HG03108 (cell line): ENCODE results near the gene COL5A3.

Experiments used
- ATAC-seq: cut with Tn5 transposase; IDR thresholded peaks from one replicate; pipeline ENCODE4 v1.9.1; 2021; ENCODE audit warnings: moderate library complexity; ENCODE audit not compliant: unreplicated experiment

The COL5A3 gene

DNA sequence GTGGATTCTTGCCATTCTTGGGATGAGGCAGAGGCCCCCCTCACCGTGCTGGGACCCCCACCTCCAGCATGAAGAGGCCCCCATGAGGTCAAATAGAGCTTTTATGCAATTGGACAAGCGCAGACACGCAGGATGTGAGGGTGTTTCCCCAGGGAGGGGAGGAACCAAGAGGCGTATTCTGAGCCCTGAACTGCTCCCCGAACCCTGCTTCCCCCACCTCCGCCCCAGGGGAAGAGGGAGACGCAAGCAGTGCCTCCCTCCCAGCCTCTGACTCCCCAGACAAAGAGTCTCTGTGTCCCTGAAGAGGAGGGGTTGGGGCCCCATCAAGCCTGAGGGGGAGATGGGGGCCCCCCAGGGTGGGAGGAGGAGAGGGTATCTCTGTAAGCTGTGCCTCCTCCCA lies 1.7 kb upstream of the COL5A3 start:
- no peak for ATAC-seq

DNA sequence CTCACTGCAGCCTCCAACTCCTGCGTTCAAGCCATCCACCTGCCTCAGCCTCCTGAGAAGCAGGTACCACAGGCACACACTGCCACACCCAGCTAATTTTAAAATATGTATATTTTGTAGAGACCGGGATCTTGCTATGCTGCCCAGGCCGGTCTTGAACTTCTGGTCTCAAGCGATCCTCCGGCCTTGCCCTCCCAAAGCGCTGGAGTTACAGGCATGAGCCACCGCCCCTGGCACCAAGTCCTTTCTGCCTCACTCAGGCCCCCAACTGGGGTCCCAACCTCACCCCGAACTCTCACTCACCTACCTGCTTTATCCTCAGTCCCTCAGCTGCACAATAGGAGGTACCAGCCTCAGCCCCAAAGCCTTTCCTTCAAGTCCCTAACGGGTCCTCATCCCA lies 635 bp upstream of the COL5A3 start:
- ATAC-seq = no peak

DNA sequence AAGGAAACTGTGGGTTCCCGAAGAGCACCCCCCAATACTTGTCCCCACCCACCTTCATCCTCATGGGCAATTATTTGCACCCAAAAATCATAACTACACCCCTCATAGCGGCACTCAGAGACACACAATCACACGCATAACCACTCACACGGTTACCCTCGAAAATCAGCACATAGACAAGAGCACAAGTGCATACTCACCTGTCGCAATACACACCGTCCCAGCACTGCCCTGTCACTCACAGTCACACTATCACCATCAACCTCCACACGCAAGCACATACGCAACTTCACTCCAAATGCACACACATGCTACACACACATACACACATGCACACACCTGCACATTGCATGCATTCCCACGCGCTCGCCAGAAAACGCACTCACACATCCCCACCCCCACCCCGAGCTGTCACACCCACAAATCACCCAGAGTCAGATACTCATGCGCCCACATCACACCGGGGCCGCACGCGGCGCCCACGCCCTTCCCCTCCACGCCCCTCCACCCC lies 535 bp downstream of the COL5A3 start:
- no peak for ATAC-seq

DNA sequence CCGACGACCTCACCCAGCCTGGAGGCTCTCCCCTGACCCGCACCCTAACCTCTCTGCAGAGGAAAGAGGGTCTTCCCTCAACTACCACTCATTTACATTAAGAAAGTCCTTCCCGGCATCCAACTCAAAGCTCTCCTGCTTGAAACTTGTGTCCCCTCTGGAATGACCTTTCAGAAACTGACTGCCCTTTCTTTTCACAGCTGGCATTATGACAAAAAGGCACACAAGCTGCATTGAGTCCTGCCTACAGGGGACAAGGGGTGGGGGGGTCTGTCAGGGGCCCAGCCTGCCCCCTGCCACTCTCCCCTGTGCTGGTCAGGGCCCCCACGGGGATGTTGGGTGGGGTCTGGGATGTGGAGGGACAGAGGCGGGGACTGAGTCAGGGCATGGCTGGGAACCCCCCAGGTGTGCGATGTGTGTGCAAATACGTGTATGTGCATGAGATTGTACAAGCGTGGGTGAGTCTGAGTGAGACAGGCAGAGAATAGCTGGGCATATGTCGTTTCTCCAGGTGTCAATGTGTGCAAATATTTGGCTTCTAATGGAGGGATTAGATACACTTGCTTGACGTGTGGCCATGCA lies 2.0 kb downstream of the COL5A3 start:
- no peak for ATAC-seq

DNA sequence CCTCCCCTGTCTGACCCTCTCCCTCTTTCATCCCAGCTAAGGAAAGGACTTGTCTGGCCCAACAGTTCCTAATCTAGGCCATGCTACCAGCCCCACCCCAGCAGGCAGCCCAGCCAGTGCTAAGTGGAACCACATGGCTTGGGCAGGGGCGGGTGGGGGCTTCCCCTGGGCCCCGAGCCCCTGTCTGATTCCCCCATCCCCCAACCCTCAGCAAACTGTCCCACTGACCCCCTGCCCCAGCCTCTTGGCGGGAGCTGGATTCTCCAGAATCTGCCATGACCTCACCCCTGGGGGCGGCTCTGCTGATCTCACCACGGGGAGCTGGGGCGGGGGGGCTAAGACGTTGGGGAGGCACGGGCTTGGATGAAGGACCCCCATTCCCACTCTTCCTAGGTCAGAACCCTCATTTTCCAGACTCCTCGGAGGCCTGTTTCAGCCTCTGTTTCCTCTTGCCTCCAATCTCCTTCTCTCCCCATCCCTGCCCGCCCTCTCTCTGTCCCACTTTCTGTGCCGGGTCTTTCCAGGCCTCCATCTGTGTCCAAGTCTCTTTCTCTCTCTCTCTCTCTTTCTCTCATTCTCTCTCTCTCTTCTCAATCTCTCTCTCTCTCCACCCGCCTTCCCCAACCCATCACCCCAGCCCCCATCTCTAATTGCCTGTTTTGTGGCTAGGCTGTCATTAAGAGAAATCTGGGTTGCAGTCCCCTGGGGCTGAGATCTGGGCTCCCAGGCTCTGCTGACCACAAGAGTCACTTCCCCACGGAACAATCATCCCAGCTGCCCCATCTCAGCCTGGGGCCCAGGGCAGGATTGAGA lies 2.7 kb downstream of the COL5A3 start:
- no peak for ATAC-seq

DNA sequence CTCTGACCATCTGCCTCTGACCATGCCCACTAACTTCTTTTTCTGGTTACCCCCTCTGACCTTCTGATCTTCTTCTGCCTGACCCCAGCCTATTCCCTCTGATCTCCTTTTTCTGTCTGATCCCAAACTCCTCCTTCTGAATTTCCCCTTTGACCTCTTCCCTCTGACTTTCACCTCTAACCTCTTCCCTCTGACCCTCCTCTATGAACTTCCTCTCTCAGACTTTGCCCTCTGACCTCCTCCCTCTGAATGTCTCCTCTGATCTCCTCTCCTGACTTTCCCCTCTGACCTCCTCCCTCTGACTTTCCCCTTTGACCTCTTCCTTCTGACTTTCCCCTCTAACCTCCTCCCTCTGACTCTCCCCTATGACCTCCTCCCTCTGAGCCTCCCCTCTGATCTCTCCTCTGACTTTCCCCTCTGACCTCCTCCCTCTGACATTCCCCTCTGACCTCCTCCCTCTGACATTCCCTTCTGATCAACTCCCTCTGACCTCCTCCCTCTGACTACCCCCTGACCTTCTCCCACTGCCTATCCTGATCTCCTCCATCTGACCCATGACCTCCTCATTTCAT lies 3.5 kb downstream of the COL5A3 start:
- no peak for ATAC-seq

DNA sequence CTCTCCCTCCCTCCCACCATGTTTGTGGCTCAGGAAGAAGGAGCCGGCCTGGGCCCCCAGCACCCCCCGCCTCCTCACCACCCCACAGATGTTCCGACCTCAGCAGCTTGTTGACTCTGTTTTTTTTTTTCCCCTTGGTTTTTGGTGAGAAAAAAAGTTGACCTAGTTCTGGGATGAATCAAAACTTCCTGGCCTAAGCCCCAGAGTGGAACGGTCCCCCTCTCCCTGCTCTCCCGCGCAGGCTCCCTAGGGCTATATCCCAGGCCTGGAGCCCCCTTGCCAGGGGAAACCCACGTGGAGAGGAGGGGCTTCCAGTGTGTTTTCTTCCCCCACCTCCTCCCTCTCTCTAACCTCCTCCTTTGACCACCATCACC lies 4.0 kb downstream of the COL5A3 start:
- ATAC-seq = no peak

DNA sequence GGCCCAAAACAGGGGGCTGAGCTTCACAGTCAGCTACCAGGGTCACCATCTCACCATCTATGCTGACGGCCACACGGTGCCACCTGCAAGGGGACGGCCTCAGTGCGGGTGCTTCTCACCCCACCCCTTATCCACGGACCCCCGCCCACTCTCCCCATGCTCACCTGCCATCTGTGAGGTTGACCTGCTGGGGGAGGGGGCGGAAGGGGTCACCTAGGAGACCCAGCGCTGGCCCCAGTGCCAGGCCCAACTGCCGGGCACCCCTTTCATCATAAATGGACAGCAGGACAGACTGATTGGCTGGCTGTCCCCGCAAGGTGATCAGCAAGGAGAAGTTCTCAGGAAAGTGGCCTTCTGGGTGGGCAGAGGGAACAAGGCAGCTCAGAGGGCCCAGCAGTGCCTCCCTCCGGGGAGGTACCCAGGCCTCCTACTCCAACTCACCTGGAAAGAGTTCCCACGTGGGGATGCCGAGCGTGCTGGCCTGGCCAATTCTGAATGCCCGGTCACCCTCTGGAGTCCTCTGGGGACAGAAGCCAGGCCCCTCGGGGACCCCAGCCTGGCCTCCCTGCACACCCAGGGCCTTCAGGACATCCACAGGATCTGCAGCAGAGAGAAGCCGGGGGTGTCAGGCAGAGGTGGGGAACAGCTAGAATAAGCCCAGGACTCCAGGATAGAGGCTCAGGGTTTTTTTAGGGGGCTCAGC lies 4.5 kb downstream of the COL5A3 start:
- ATAC-seq = no peak

DNA sequence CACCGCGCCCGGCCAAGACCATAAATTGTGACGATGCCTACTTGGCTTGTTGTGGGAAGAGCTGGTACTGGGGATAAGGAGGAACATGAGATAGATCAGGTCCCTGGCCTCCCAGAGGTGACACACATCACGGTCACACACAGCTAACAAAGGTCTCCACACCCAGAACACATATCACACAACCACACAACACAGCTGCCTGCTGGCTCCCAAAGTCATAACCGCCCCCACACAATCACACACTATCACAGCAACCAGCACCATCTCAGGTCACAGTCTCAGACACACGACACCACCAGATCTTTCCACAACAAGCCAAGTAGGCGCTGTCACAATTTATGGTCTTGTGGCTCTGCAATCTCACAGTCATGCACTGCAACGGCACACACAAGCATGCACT lies 5.7 kb downstream of the COL5A3 start:
- no peak for ATAC-seq

DNA sequence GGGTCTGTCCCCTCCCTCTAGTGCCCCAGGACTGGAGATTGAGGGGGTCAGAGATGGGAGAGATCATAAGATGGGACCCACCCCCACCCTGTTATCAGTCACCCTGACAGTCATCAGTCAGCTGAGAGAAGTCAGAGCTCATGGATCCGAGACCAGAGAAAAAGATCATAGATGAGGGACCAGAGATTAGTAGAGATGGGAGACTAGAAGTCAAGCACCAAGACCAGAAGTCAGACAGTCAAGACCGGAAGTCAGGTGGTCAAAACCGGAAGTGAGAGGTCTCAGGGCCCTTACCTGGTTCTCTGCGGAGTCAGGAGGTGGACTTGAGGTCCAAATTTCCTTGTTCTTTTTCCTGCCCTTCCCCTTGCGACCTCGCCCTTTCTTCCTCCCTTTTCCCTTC lies 7.0 kb downstream of the COL5A3 start:
- ATAC-seq = no peak

DNA sequence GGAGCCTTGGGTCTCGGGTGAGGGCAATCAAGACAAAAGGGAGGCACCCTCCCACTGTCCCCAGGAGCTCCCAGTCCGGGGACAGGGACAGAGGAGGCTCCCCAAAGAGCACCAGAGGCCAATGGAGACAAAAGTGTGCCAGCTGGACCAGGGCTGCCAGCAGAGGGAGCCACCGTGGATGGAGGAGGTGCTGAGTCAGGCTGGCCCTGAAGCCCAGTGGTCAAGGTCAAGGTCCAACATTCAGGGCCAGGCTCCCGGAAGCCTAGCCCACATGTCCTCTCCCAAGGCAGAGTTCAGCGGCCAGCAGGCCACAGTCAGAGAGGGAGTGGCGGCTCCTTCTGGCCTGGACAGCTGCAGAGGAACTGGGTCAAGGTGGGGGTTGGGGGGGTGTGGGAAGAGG lies 8.4 kb downstream of the COL5A3 start:
- no peak for ATAC-seq

DNA sequence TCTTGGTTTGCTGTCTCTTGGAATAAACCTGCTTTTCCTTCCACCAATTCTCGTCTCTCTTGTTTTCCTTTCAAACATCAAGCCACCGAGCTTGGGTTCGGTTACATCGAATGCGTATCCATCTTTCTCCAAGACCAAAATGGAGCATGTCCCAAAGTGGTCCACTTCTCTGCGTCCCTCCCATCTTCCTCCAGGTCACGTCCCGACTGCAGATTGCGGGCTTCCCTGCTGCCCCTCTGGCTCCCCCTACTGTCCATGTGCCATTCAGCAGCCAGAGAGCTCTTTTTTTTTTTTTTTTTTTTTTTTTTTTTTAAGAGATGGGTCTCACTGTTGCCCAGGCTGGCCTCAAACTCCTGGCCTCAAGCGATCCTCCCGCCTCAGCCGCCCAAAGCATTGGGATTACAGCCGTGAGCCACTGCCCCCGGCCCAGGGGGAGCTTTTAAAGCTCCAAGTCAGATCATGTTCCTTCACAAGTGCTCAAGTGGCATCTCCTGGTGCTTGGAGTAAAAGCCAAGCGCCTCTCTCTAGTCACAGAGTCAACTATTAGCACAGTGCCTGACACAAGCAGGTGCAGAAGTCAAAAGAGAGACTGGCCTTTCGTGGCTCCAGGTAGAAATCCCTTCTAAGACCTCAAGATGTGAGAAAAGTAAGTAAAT lies 10.0 kb downstream of the COL5A3 start:
- ATAC-seq = no peak

DNA sequence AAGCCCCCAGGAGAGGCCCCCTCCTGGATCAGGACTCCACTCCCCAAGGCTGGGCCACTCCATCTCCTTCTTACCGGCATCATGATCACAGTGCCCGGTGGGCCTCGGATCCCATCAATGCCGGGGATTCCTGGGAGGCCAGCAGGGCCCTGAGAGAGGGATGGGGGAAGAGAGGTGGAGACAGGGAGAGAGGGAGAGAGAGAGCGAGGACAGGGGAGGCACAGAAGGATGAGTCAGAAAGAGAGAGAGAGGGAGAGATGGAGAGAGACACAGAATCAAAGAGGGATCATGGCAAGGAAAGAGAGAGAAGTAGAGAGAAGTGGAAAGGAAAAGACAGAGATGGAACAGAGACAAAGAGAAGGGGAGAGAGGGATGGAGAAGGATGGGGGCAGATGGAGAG lies 13.8 kb downstream of the COL5A3 start:
- no peak for ATAC-seq

DNA sequence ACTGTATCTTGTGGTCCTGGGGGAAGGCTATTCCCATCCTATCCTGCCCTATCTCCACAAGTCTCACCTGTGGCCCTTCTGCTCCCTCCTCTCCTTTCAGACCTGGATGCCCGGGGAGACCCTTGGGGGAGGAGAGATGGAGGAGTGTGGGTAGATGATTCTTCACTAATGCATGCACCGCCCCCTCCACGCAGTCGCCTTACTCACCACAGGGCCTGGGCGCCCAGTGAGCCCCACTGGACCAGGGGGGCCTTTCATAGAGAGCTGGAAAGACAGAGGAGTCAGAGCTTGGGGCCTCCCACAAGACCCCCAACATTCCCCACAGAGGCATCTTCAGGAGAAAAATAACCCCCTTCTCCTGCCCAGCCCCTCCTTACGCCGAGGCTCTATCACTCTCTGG lies 14.3 kb downstream of the COL5A3 start:
- ATAC-seq = no peak

DNA sequence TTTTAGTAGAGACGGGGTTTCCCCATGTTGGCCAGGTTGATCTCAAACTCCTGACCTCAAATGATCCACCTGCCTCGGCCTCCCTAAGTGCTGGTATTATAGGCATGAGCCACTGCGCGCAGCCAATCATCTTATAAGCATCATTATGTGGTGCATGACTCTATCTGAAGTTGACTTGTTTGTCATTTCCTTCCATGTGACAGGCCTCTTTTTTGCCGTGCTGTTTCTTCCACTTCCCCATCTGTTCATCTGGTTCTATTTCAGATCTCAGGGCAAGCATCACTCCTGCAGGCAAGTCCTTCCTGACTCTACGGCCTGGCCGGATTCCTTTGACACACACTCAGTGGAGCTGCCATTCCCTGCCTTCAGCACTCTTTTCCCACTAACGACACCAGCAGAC lies 15.2 kb downstream of the COL5A3 start:
- no peak for ATAC-seq

DNA sequence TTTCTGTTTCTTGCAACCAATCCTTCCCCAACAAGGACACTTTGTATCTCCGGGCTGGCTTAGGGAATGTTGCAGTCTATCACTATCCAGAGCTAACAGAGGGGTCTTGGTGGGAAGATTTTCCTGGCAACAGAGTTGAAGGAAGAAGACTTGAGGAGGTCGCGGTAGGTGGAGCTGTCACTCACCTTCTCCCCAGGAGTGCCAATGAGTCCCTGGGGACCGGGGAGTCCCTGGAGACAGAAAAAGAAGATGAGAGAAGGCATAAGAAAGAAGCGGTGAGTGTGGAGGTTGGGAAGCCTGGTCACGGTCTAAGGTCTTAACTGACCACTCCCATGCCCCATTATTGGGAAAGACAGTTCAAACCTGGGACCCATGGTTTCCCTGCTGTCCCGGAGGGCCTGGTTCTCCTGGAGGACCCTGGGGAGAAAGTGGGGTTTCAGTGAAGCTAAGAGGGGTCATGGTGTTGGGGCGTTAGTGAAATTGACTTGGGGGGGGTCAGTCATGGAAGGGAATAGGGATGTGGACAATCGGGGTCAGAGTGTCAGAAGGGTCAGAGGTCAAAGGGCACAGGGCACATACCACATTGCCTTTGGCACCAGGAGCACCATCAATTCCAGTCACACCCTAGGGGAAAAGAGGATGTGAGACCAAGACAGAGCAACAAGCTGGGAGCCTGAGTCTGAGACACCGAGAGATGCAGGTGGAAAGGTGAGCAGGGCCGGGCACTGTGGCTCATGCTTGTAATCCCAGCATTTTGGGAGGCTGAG lies 18.7 kb downstream of the COL5A3 start:
- ATAC-seq = no peak

DNA sequence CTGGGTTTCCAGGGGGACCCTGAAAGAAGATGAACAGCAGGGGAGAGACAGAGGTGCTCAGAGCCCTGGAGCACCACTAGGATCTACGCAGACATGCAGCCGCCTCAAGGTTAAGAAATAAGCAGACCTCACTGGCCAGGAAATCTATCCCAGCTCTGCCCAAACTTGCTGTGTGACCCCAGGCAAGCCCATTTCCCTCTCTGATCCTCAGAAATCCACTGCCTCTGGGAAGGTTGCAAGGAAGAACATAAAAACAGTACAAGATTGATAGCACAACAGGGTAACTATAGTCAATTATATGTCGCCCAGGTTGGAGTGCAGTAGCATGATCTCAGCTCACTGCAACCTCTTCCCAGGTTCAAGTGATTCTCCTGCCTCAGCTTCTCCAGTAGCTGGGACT lies 20.8 kb downstream of the COL5A3 start:
- ATAC-seq = no peak

DNA sequence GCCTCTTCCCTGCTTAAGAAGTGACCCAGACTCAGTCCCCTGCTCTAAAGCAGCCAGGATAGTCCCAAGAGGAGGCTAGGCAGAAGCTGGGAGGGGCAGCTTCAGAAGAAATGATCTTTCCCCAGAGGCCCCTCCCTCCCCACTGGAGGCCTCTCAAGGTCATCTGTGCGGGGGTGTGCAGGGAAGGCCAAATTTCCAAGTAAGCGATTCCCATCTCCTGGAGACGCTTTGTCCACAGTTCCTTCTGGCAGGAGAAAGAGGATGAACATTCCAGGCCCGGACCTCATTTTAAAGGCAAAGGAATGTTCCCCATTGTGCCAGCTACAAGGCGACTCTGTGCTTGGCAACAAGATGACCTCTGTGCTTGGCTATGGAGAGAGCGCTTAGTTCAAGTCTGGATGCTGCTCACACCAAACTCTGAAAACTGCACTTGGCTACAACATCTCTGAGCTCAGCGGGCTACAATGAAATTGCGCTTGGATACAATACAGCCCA lies 23.5 kb downstream of the COL5A3 start:
- no peak for ATAC-seq

DNA sequence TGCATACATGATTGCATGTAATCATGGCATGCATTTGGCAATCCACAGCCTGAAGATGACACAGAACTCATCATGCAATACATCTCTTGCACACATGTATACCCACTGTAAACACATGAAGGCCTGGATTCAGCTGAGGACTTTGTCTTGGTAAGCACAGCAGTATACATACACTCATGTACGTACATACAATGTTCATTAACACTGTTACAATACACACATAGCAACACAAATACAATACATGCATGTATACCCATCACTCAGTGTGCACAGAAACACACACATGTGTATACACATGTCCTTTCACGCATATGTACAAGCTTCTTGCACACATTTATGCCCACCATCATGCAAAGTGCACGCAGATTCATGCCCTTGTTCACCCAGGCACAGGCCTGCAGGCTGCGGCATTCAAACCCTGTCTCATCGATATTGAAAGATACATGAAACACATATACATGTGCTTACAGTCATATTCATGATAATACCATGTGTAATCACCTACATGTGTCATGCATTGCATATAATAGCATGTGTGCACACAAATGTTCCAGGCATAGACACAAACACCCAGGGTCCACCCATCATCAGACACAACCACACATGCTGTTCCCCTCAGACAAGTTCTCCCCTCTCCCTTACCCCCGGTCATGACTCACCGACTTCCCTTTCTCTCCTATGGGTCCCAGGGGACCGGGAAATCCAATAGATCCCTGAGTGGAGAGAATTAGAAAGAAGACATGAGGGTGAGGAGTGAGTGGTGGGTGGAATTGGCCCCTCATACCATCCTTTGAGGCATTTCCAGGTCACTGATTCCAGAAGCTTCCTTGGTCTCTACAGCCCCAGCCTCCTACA lies 28.7 kb downstream of the COL5A3 start:
- ATAC-seq = no peak
